ENCODE results near the gene MST1R.
A peak's percentile ranks its signal among the peaks of the same experiment; 100 is the strongest.

The MST1R gene

GRCh38 chr3:49867400-49867799 lies 36.3 kb downstream of the MST1R start:
- ChIA-PET POLR2A (ENCODE audit: low non-redundant PET) (no interaction called here), CTCF (no interaction called here)
- no peak overlapping the region for H3K27ac ChIP-seq
- TF ChIP-seq CTCF (conservative IDR thresholded peaks at IDR 0.05; ENCODE audit: low read depth) = no peak
- no peak for DNase-seq (ENCODE audit: low spot score)

- DNase-seq (ENCODE audit: low spot score) = no peak
- CTCF ChIA-PET = no interaction called here
- H3K27ac ChIP-seq = no peak overlapping the region
- no peak for TF ChIP-seq CTCF (conservative IDR thresholded peaks at IDR 0.05; ENCODE audit: low read depth)
- POLR2A ChIA-PET (ENCODE audit: low non-redundant PET) = interaction anchor here (0.6 kb wide), 1 partner anchor 62 kb away, joined by 9 read pairs; the partner anchor contains the start of gene INKA1
These were observed 38.4 kb downstream of the MST1R start for GRCh38 chr3:49865198-49865784.

GRCh38 chr3:49864505-49864904 lies 39.2 kb downstream of the MST1R start:
- DNase-seq (ENCODE audit: low spot score) = no peak
- no peak for TF ChIP-seq CTCF (conservative IDR thresholded peaks at IDR 0.05; ENCODE audit: low read depth)
- ChIA-PET POLR2A (ENCODE audit: low non-redundant PET) (interaction anchor here (1.0 kb wide), 1 partner anchor 75 kb away, joined by 4 read pairs; no protein-coding TSS in a partner anchor), CTCF (no interaction called here)
- H3K27ac ChIP-seq = no peak overlapping the region

GRCh38 chr3:49859576-49860305 lies 43.9 kb downstream of the MST1R start:
- no peak overlapping the region for H3K27ac ChIP-seq
- ChIA-PET POLR2A (ENCODE audit: low non-redundant PET) (no interaction called here), CTCF (interaction anchor here (0.6 kb wide), 1 partner anchor 21 kb away, joined by 4 read pairs; no protein-coding TSS in a partner anchor)
- TF ChIP-seq CTCF (conservative IDR thresholded peaks at IDR 0.05; ENCODE audit: low read depth) = no peak
- DNase-seq (ENCODE audit: low spot score) = no peak

GRCh38 chr3:49856181-49857005 lies 47.3 kb downstream of the MST1R start, which contains the start of gene TRAIP:
Gene TRAIP (minus strand): TSS chr3:49856564. CDS start chr3:49856453, 111 bp downstream.
- ChIA-PET CTCF (interaction anchor here (0.7 kb wide), 1 partner anchor 12 kb away, joined by 3 read pairs; no protein-coding TSS in a partner anchor), POLR2A (ENCODE audit: low non-redundant PET) (interaction anchor here (0.5 kb wide), 1 partner anchor 73 kb away, joined by 3 read pairs; the partner anchor contains the start of gene MON1A)
- DNase-seq (ENCODE audit: low spot score) = peak; percentile 97
- H3K27ac ChIP-seq = peak within 1 kb of the TSS; percentile 70
- no peak for TF ChIP-seq CTCF (conservative IDR thresholded peaks at IDR 0.05; ENCODE audit: low read depth)

GRCh38 chr3:49855662-49856061 lies 48.0 kb downstream of the MST1R start:
- POLR2A ChIA-PET (ENCODE audit: low non-redundant PET) = interaction anchor here (0.8 kb wide), 1 partner anchor 45 kb away, joined by 3 read pairs; no protein-coding TSS in a partner anchor
- CTCF ChIA-PET = interaction anchor here (0.7 kb wide), 1 partner anchor 12 kb away, joined by 3 read pairs; no protein-coding TSS in a partner anchor

More at GRCh38 chr3:49855662-49856061, 48.0 kb downstream of the MST1R start:
- TF ChIP-seq CTCF (conservative IDR thresholded peaks at IDR 0.05; ENCODE audit: low read depth) = no peak
- DNase-seq (ENCODE audit: low spot score) = no peak
- H3K27ac ChIP-seq = peak overlapping the region; percentile 70
